Testis (tissue), 3 donors: ENCODE results near the gene FUT6. TPM values are rescaled to one million over a fixed set of nuclear protein-coding genes. Genes with fewer than 3 reads are reported as not detected.

Source experiments
- DNase-seq: peaks from one replicate; pipeline ENCODE4 v3.0.0-alpha.2; 2019
- H3K27ac ChIP-seq, 2 donors: fragments of 200-600 bp; sonication (generic); one replicate each; pipeline ENCODE4 v1.5.1; 2019
- H3K27me3 ChIP-seq: fragments of 200-600 bp; sonication (generic); one replicate; pipeline ENCODE4 v1.5.1; 2019
- H3K36me3 ChIP-seq: fragments of 200-600 bp; sonication (generic); one replicate; pipeline ENCODE4 v1.5.1; 2017; ENCODE audit warnings: low read depth; ENCODE audit errors: missing control alignments
- H3K4me1 ChIP-seq: fragments of 200-600 bp; sonication (generic); one replicate; pipeline ENCODE4 v1.5.1; 2019
- H3K4me3 ChIP-seq, 2 donors: fragments of 200-600 bp; sonication (generic); one replicate each; pipeline ENCODE4 v1.5.1; 2017 to 2019
- H3K9me3 ChIP-seq: fragments of 200-600 bp; sonication (generic); one replicate; pipeline ENCODE4 v1.5.1; 2017
- POLR2A ChIP-seq: fragments of 450-650 bp; IDR thresholded peaks from one replicate; pipeline ENCODE4 v1.6.1; 2017; ENCODE audit warnings: antibody characterized with exemption, mild to moderate bottlenecking, moderate library complexity
- WGBS, 2 donors: methylation state at CpG; one replicate each; pipeline ENCODE4 v1.1.5; 2018; 5-methylcytosine and 5-hydroxymethylcytosine counted together
- intact Hi-C: fragments of 100-400 bp; cut with DNase I; formaldehyde crosslinking; loops from one replicate; pipeline ENCODE4 v1.15.1; 2023; ENCODE audit warnings: low total_unique reads
- polyA plus RNA-seq: library from polyadenylated mRNA; stranded (reverse); fragments of 350-450 nt; fragmentation: Illumina TruSeq; extraction: RNeasy Lipid Tissue Mini Kit (QIAGEN cat#74804); gene quantifications from one replicate; pipeline ENCODE4 v1.2.3, GENCODE V29; 2014; ENCODE audit warnings: low read depth, low replicate concordance; ENCODE audit not compliant: insufficient read depth
- total RNA-seq, 2 donors: library from RNA; depleted of rRNA; stranded (reverse); fragments of >200 nt; gene quantifications; one replicate each; pipeline ENCODE4 v1.2.3, GENCODE V29; 2016
- TF ChIP-seq, protein P1 (sequence below), 3 experiments: fragments of 450-650 bp in 2 of 3; fragments of 200-600 bp in 1 of 3; sonication (generic) in 1 of 3; IDR thresholded peaks; one replicate each; pipeline ENCODE4 v1.5.1; 2016 to 2019; ENCODE audit warnings: antibody characterized with exemption in 3 of 3, mild to moderate bottlenecking in 2 of 3, moderate library complexity in 1 of 3

Gene FUT6
- total and polyA plus RNA-seq, 3 donors from 2014 or later: 0.19 to 0.84 (median 0.39) TPM

DNA sequence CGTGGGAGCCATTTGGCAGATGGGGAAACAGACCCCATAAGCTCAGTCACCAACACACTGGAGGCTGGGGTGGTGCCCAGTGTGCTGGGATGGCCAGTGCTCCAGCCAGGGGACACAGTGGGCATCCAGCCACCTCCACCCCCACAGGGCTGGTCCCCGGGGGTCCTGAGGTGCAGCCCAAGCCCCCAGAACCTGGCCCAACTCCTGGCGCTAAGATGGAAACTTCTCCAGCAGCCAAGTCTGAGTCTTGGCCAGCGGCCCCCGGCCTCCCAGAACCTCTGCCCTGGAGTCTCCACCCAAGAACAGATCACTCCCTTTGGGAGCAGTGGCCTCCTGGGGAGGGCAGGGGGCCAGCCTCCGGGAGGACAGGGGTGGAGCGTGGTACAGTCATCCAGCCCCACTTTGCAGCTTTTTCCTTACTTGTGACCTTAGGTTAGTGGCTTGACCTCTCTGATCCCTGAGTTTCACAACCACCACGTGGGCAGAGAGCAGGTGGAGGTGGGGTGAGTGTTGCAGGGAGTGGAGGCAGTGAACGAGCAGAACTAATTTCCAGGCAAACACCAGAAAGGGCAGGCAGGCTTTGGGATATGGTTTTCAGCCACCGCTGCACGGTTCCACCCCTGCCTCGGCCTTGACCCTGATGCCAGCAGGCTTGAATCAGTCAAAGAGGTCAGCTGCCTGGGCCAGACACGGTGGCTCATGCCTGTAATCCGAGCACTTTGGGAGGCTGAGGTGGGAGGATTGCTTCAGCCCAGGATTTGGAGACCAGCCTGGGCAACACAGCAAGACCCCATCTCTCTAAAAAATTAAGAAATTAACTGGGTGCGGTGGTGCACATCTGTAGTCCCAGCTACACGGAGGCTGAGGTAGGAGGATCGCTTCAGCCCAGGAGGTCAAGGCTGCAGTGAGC lies 38.9 kb downstream of the FUT6 start:
- Histone ChIP-seq H3K4me1 (peaks cover 47% of the 10 kb centered on the region), H3K9me3 (no peaks in the 10 kb centered on the region), H3K36me3 (no peaks in the 10 kb centered on the region), H3K27me3 (no peaks in the 10 kb centered on the region), H3K27ac (no peak overlapping the region), H3K4me3 (no peak overlapping the region)
- TF ChIP-seq, protein P1, sequence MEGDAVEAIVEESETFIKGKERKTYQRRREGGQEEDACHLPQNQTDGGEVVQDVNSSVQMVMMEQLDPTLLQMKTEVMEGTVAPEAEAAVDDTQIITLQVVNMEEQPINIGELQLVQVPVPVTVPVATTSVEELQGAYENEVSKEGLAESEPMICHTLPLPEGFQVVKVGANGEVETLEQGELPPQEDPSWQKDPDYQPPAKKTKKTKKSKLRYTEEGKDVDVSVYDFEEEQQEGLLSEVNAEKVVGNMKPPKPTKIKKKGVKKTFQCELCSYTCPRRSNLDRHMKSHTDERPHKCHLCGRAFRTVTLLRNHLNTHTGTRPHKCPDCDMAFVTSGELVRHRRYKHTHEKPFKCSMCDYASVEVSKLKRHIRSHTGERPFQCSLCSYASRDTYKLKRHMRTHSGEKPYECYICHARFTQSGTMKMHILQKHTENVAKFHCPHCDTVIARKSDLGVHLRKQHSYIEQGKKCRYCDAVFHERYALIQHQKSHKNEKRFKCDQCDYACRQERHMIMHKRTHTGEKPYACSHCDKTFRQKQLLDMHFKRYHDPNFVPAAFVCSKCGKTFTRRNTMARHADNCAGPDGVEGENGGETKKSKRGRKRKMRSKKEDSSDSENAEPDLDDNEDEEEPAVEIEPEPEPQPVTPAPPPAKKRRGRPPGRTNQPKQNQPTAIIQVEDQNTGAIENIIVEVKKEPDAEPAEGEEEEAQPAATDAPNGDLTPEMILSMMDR (IDR thresholded peaks at IDR 0.05): no peak
- no peak for TF ChIP-seq POLR2A
- intact Hi-C loops: no loop called here
- 40 to 42% methylated on average over 9 to 15 of the region's 17 CpGs for WGBS, 2 donors
- no peak for DNase-seq

DNA sequence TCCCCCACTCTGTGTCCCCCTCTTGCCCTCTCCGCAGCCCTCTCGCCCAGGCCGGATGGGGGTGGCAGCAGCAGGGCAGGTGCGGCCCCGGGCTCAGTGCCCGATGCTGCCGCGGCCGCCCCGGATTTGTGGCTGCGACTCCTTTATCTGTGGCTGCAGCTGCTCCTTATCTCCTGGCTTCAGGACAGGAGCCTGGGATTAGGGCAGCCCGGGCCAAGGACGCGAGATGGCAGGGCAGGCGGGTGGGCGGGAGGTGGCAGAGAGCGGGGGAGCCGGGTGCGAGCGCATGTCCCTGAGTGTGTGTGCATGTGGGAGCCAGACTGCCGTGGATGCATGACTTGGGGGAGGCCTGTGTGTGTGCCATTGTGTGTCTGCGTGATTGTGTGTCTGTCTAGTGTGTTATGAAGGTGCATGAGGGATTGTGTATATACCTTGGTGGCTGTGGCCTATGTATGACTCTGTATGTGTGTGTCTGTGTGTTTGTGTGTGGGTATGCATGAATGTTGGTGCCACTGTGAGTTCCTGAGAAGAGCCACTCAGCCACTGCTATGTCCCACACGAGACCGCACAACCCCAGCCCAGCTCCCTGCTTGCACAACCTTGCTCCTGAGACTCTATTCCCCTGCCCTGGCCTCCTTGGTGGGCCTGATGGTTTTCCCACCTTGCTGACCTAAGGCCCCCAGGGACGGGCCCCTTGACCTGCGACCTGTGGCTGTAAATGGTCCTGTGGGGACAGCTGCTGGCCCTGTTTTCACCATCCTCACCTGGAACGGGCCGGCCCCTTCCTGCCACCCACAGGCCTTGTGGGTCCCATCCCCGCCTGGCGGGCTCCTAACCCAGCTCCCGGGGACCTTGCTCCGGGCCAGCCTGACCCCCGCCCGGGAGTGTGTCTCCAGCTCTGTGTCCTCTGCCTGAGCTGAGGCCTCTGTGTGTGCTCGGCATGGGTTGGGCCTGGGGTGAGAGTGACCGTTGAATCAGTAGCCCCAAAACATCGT lies 40.0 kb downstream of the FUT6 start:
- Histone ChIP-seq H3K9me3 (no peaks in the 10 kb centered on the region), H3K27me3 (no peaks in the 10 kb centered on the region), H3K4me3 (no peak overlapping the region), H3K36me3 (no peaks in the 10 kb centered on the region), H3K27ac (peak overlapping the region; percentile 15 to 65), H3K4me1 (peaks cover 47% of the 10 kb centered on the region)
- WGBS, 2 donors: 52 to 74% methylated on average over 17 to 37 of the region's 37 CpGs
- TF ChIP-seq POLR2A: no peak
- TF ChIP-seq, protein P1 (IDR thresholded peaks at IDR 0.05): no peak
- DNase-seq: peak; percentile 86
- intact Hi-C loops: no loop called here

DNA sequence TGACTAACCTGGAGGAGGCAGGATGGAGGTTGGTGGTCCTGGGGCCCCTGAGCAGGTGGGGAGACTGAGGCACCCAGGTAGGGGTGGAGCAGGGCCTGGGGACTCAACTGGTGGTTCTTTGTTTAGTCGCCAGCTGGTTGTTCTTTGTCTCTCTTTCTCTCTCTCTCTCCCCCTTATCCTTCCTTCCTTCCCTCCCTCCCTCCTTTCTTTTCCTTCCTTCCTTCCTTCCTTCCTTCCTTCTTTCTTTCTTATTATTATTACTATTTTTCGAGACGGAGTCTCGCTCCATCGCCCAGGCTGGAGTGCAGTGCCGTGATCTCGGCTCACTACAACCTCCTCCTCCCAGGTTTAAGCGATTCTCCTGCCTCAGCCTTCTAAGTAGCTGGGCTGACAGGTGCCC lies 41.3 kb downstream of the FUT6 start:
- Histone ChIP-seq H3K27ac (peak overlapping the region in 1 of 2 donors; percentile 15), H3K27me3 (no peaks in the 10 kb centered on the region), H3K36me3 (no peaks in the 10 kb centered on the region), H3K9me3 (no peaks in the 10 kb centered on the region), H3K4me3 (no peak overlapping the region), H3K4me1 (peaks cover 40% of the 10 kb centered on the region)
- no peak for DNase-seq
- 93 to 95% methylated on average over 8 of the region's 8 CpGs for WGBS, 2 donors
- no peak for TF ChIP-seq POLR2A
- TF ChIP-seq, protein P1 (IDR thresholded peaks at IDR 0.05): no peak
- intact Hi-C loops: no loop called here

DNA sequence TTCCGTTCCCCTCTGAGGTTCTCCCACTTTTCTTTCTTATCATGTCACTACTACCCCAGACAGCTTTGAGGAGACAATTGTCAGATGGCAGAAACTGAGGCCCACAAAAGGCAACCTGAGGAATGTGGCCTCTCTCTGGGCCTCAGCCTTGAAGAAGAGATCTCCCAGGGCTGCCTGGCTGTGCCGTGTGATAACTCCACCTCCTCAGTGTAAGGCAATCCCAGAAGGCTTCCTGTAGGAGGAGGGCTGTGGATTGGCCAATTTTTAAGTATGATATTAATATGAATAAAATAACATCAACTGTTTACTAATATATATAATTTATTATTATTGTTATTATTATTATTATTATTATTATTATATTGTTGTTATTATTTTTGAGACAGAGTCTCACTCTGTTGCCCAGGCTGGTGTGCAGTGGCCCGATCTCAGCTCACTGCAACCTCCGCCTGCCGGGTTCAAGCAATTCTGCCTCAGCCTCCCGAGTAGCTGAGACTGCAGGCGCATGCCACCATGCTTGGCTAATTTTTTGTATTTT lies 44.1 kb downstream of the FUT6 start:
- H3K27ac ChIP-seq: no peak overlapping the region
- no peak for DNase-seq
- no peak overlapping the region for H3K4me3 ChIP-seq
- no peaks in the 10 kb centered on the region for H3K9me3 ChIP-seq
- H3K36me3 ChIP-seq: no peaks in the 10 kb centered on the region
- TF ChIP-seq, protein P1 (IDR thresholded peaks at IDR 0.05): no peak
- no peak for TF ChIP-seq POLR2A
- intact Hi-C loops: no loop called here
- H3K27me3 ChIP-seq: no peaks in the 10 kb centered on the region
- H3K4me1 ChIP-seq: peaks cover 20% of the 10 kb centered on the region
- 88 to 92% methylated on average over 7 of the region's 7 CpGs for WGBS, 2 donors
